K562 treated with DMSO at 1 percent for 4 hours (cell line): ENCODE results near the gene ETV3. TPM values are rescaled to one million over a fixed set of nuclear protein-coding genes. Genes with fewer than 3 reads are reported as not detected.

ENCODE experiments used
- total RNA-seq: library from RNA; unstranded; fragments of 300-600 nt; gene quantifications from 2 replicates; pipeline ENCODE4 v1.2.3, GENCODE V29; 2022; ENCODE audit not compliant: insufficient read depth

ETV3 gene
- 8.0 and 8.5 TPM in 2 replicates for total RNA-seq

DNA sequence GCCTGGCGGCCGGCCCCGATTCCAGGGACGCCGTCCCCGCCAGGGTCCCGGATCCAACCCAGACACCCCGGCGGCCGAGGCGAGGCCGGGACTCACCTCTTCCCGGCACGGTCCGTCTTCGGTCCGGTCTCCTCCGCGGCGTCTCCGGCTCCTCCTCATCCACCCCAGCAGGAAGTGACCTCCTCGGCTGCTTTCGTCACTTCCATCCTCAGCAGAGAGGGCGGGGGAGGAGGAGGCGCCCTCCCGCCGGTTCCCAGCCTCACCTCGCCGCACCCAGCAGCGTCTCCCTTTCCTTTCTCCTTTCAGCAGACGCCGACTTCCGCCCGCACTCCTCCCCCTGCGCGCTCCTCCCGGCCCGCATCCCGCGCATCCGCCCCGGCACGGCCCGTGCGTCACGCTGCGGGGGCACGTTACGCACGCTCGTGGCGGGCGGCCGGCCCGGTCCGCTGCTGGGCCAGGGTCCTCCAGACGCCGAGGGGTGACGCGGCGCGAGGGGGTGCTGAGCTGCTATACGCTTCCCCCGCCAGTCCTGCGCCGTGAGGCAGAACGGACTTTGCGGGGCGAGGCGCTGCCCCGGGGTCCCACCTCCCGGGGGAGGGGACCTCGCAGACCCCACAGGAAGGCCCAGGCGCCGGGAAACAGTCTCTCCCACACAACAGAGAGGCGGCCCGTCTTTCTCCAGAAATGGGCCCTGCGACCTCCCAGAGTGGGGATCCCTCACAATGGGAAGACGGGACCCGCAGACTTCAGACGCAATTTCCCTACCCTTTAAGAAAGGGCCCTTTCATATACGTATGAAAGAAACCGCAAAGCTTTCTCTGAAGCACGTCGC is at the start of gene ETV3:
ETV3 (minus strand) TSS at position 176 of the 832 bp plus-strand sequence. CDS start 2,043 bp downstream, outside the sequence.

DNA sequence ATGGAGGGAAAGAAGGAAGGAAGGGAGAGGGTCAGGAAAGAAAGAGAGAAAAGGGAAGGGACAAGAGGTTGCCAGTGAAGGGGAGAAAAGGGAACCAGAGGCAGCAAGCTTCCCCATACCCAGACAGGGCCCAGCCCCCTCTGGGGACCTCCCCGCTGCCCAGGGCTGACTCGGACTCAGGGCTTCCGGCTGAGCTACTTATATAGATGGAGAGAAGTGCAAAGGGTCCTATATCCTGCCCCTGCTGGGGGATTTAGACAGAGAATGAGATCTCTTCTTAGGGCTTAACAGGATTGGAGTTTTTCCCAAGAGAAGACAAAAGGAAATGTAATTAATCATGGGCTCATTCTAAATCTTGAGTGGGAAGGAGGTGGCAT is 38.6 kb downstream of the ETV3 start, which contains the start of gene ETV3L:
ETV3L (minus strand) TSS at position 176 of the 377 bp plus-strand sequence. CDS start 285 bp downstream, outside the sequence.

Other genes with a start within 250 kb of the ETV3 start
- gene PEAR1, start 244.7 kb downstream of the ETV3 start, total RNA-seq = 1.2 and 3.2 TPM in 2 replicates
- not detected in 2 replicates for gene LRRC71, start 217.8 kb downstream of the ETV3 start, total RNA-seq
- 8.7 and 12.7 TPM in 2 replicates for gene ARHGEF11, start 92.7 kb downstream of the ETV3 start, total RNA-seq
- gene ETV3L, start 38.6 kb downstream of the ETV3 start, total RNA-seq = not detected in 2 replicates